GM18870 (cell line): ENCODE results near the gene CDKN2AIP.
"Not testable (repeated sequence)": the region's sequence is repeated elsewhere in the genome, so short reads cannot be mapped to it uniquely, and the experiment has no call there.

Experiments
- ATAC-seq: cut with Tn5 transposase; IDR thresholded peaks from one replicate; pipeline ENCODE4 v1.9.1; 2021; ENCODE audit warnings: moderate library complexity; ENCODE audit not compliant: unreplicated experiment

The CDKN2AIP gene

GRCh38 chr4:183412821-183413220 is 31.6 kb upstream of the CDKN2AIP start:
- no peak for ATAC-seq

- ATAC-seq: no peak
These were observed 30.9 kb upstream of the CDKN2AIP start for GRCh38 chr4:183413234-183414200.

GRCh38 chr4:183416879-183417755 is 27.3 kb upstream of the CDKN2AIP start:
- no peak for ATAC-seq

GRCh38 chr4:183422962-183423631 is 21.3 kb upstream of the CDKN2AIP start:
- ATAC-seq: no peak

DNA sequence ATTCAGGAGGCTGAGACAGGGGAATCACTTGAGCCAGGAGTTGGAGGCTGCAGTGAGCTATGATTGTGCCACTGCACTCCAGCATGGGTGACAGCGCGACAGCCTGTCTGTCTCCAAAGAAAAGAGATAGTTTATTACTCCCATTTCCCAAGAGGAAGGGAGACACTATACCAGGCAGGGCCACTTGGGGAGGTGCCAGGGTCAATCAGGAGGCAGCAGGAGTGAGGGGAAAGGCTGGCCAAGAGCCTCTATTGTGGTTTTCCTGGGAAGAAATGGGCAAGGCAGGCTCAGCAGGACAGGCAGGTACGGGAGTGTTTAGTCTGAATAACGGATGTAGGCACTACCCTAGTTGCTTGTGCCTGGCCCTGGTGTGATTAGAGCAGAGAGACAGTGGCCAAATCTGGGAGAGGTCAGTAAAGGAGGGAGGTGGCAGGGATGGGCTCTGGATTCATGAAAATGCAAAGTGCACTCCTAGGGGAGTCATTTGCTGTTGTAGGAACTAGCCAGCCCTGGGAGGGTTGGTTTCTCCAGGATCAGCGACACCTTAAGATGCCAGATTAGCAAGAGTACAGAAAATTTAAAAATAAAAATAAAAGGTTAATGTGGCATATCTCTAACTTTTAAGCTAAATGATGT is 20.2 kb upstream of the CDKN2AIP start:
- ATAC-seq: no peak

DNA sequence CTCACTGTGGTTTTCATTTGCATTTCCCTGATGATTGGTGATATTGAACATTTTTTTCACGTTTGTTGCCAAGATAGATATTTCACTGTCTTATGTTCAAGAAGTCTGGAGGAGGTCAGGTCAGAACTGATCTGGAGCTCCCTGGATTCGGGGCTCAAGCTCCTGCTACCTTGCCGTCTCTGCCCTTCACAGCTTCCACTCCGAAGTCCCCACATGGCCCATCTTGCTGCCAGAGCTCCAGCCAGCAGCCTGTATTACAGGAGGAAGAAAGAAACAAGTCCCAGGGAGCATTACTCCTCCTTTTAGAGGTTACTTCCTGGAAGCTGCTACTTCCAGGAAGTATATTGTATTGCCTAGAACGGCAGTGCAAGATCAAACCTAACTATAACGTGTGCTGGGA is 17.9 kb upstream of the CDKN2AIP start:
- no peak for ATAC-seq

GRCh38 chr4:183429489-183429888 is 14.9 kb upstream of the CDKN2AIP start:
- ATAC-seq: no peak

GRCh38 chr4:183430317-183430993 is 14.0 kb upstream of the CDKN2AIP start:
- no peak for ATAC-seq

- ATAC-seq: no peak
These were observed 13.5 kb upstream of the CDKN2AIP start for GRCh38 chr4:183430994-183431347.

DNA sequence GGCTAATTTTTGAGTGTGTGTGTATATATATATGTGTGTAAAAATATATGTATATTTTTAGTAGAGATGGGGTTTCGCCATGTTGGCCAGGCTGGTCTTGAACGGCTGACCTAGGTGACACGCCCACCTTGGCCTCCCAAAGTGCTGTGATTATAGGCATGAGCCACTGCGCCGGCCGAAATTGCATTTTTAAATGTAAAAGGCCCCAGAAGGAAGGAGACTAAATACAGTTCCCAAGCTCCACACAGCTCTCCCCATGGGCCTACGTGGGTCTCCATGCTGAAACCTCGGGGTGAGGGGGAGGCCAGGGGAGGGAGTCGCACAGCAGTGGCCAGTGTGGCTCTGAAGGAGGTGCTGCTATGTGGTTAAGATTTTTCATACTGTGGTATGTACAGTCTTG is 12.8 kb upstream of the CDKN2AIP start:
- ATAC-seq: no peak

DNA sequence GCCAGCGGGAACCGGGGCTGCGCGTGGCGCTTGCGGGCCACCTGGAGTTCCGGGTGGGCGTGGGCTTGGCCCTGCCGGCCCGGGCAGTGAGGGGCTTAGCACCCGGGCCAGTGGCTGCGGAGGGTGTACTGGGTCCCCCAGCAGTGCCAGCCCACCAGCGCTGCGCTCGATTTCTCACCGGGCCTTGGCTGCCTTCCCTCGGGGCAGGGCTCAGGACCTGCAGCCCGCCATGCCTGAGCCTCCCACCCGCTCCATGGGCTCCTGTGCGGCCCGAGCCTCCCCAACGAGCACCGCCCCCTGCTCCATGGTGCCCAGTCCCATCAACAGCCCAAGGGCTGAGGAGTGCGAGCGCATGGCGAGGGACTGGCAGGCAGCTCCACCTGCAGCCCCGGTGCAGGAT is 11.3 kb upstream of the CDKN2AIP start:
- not testable (repeated sequence) for ATAC-seq

DNA sequence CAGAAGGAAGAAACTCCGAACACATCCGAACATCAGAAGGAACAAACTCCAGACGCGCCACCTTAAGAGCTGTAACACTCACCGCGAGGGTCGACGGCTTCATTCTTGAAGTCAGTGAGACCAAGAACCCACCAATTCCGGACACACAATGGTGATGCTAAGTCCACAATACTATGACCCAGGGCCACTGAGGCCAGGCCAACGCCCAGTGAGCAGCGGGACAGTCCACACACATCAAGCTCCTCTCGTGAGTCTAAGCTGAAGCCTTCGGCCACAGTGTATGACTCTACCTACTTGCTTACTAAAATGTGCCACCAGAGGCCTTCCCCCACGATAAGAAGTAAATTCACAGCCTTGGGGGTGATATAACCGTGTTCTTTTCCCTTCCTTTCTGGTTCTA is 10.2 kb upstream of the CDKN2AIP start:
- no peak for ATAC-seq

GRCh38 chr4:183434666-183435190 is 9.7 kb upstream of the CDKN2AIP start:
- no peak for ATAC-seq

DNA sequence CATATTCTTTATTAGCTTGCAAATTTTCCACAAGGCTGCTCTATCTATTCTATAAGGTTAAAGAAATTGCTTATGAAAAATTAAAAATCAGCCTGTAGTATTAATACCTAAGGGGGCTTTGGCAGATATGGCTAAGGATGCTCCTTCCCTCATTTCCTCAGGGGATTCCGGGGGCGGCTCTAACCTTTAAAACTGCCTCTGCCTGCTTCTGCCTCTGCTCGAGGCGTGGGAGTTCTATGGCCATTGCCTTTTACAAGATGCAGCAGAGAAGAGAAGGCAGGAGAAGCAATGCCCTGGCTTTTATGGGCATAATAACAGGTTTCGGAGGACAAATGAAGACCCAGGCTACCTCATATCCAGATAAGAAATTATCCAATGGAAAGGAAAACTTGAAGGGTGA is 8.6 kb upstream of the CDKN2AIP start:
- ATAC-seq: no peak

GRCh38 chr4:183436417-183436816 is 8.0 kb upstream of the CDKN2AIP start:
- no peak for ATAC-seq

DNA sequence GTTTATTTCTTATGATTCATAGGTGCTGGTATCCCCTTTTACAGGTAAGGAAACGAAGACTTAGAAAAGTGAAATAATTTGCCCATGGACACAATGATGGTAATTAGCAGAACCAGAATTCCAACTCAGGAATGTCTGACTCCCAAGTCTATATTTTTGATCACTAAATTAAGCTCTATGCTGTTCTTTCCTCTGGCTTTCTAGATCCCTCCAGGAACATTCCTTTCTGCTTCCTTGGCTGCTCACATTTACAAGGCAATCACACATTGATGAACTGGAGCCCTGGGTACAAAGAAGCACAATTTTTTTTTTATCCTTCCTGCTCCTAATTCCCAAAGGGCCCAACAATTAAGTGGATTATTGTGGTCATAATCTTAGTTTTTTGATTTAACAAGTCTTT is 7.0 kb upstream of the CDKN2AIP start:
- ATAC-seq: no peak

DNA sequence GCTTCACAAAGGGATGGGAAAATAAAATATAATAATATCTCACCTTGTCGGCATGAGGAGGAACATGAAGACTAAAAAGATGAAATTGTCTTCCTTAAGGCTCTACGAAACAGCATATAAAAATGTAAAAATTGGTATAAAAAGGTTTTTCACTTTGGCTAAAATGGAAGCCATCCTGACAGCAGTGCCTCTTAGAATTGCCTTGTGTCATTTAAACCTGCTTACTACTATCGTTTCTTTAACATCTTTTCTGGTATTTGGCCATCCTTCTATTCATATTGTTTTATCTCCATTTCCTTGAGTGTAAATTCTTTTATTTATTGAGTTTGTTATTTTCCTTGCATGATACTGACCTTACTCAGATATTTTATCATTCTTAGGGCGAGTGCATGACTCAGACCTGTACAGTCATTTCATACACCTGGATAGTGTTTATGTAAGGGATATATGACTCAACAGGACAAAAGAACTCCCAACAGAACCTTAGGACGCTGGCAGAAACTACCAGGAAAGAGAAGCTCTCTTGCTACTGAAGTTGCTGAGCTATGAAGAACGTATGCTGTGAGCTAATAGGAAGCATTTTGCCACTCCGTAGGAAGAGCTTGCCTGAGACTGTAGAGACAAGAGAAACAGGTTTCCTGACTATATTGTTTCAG is 5.8 kb upstream of the CDKN2AIP start:
- ATAC-seq: no peak

DNA sequence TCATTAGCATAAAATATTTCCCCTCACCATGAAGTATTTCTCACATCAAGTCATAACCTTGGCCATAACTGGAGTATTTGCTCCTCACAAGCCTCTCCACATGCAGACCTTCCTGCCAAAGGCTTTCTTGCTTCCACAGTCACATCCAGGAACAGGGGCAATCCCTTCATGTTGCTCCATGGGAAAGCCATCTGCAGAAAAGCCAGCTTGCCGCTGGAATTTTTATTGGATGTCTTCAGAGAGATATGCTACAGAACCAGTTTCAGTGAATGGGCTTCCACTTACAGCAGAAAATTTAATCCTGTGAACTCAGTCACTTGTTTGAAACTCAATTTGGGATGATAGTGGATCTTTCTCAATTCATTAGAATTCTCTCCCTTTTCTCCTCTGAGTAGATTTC is 3.2 kb upstream of the CDKN2AIP start:
- no peak for ATAC-seq

DNA sequence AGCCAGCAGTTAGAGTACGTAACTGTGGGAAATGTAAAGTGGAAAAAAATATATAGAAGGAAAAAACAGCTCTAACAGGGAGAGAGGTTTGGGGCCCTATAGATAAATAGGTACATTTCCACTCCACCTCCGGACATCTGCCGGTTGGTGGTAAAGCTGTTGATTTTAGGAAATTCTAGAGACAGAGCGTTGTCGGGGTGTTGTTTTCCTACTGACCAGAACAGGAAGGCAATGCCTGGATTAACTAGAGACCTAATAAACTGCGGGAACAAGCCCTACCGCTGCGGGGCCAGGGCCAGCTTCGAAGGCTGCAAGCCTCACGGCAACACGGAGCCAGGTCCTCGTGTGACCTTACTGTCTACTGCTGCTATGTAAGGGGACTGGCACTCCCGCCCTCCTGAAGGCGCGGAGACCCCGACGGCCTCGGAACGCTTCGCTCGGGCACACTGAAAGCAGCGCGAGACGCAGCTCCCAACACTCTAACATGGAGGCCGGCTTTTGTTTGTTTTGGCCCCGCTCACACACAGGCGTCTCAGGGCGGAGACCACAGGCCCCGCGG is 702 bp upstream of the CDKN2AIP start:
- no peak for ATAC-seq
